ENCODE data around the gene WDR86. TPM values are rescaled to one million over a fixed set of nuclear protein-coding genes. Genes with fewer than 3 reads are reported as not detected.

WDR86 gene
- total RNA-seq, 1 experiment from 2014 or later, result not detected

DNA sequence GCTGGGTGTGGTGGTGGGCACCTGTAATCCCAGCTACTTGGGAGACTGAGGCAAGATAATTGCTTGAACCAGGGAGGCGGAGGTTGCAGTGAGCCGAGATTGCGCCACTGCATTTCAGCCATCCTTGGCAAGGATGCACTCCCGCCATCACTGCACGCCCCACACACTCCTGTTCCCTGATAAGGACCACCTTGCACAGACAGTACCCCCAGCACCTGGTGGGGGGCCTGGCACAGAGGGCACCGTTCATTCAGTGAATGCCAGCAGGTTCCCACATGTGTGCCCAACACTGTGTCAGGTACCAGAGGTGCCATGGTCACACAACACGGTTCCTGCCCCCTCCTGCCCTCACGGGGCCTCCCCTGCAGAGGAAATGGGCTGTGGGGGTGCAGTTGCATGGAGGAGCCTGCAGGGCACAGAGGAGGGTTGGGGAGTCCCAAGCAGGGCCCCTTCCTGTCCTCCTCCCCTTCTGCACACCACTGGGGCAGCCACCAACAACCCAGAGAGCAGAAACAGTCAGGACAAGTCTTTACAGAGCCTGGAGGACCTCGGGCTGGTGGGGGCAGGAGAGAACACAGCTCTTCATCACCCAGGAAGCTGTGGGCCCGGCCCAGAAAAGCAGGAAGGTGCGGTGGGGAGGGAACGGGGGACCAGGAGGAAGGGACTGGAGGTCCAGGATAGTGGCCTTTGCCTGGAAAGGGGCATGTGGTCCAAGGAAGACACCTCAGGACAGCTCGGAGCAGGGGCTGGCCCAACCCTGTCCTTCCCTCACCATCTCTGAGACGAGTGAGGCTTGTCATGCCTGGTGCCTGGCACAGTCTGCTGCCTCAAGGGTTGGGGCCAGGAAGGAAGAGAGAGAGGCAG lies 23.1 kb upstream of the WDR86 start:
- no peaks in the 10 kb centered on the region for H3K9me3 Mint-ChIP-seq (ENCODE audit: low read depth, unreplicated experiment)
- TF ChIP-seq, protein P1, sequence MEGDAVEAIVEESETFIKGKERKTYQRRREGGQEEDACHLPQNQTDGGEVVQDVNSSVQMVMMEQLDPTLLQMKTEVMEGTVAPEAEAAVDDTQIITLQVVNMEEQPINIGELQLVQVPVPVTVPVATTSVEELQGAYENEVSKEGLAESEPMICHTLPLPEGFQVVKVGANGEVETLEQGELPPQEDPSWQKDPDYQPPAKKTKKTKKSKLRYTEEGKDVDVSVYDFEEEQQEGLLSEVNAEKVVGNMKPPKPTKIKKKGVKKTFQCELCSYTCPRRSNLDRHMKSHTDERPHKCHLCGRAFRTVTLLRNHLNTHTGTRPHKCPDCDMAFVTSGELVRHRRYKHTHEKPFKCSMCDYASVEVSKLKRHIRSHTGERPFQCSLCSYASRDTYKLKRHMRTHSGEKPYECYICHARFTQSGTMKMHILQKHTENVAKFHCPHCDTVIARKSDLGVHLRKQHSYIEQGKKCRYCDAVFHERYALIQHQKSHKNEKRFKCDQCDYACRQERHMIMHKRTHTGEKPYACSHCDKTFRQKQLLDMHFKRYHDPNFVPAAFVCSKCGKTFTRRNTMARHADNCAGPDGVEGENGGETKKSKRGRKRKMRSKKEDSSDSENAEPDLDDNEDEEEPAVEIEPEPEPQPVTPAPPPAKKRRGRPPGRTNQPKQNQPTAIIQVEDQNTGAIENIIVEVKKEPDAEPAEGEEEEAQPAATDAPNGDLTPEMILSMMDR (IDR thresholded peaks at IDR 0.05; ENCODE audit: unreplicated experiment), result peak; percentile 28
- H3K27me3 Mint-ChIP-seq (ENCODE audit: unreplicated experiment), result peaks cover 32% of the 10 kb centered on the region
- no TSS peak for BruUV-seq (replicated peaks)
- peaks cover 7% of the 10 kb centered on the region for H3K4me1 Mint-ChIP-seq (ENCODE audit: low read depth, unreplicated experiment)
- DNase-seq, result no peak
- H3K4me3 Mint-ChIP-seq (ENCODE audit: low read depth, unreplicated experiment), result no peak overlapping the region
- H3K36me3 Mint-ChIP-seq (ENCODE audit: insufficient read depth, unreplicated experiment), result peaks cover 1% of the 10 kb centered on the region
- H3K27ac Mint-ChIP-seq (ENCODE audit: unreplicated experiment), result no peak overlapping the region
- CTCF ChIA-PET, result no interaction called here
- intact Hi-C loops (cut with micrococcal nuclease; ENCODE audit: unreplicated experiment), result no loop called here

DNA sequence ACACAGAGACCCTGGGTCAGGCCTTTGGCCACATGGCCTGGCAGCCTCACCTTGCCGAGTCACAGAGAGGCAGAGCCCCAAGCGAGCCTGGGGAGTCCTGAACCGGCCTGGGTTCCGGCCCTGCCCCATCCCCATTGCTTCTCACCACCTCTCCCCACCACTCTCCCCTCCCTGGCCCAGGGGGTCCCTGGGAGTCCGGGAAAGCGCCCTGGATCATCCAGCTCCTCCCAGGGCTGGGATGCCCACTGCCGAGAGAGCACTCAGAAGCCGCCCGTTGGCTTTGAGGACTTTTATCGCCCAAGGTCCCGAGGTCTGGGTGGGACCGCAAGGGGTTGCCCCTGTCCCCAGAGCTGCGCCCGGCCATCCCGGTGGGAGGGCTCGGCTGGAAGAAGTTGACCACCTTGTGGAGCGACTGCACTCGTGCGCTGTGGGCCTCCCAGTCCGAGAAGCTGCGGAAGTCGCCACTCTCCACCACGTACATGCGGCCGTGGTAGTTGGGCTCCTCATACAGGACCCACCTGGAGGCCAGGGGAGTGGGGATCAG lies 22.0 kb upstream of the WDR86 start:
- no TSS peak for BruUV-seq (replicated peaks)
- Mint-ChIP-seq H3K4me3 (ENCODE audit: low read depth, unreplicated experiment) (no peak overlapping the region), H3K27me3 (ENCODE audit: unreplicated experiment) (peaks cover 22% of the 10 kb centered on the region), H3K4me1 (ENCODE audit: low read depth, unreplicated experiment) (peaks cover 12% of the 10 kb centered on the region), H3K9me3 (ENCODE audit: low read depth, unreplicated experiment) (no peaks in the 10 kb centered on the region), H3K36me3 (ENCODE audit: insufficient read depth, unreplicated experiment) (peaks cover 7% of the 10 kb centered on the region), H3K27ac (ENCODE audit: unreplicated experiment) (no peak overlapping the region)
- no peak for DNase-seq
- intact Hi-C loops (cut with micrococcal nuclease; ENCODE audit: unreplicated experiment), result no loop called here
- CTCF ChIA-PET, result no interaction called here
- TF ChIP-seq, protein P1 (IDR thresholded peaks at IDR 0.05; ENCODE audit: unreplicated experiment), result no peak

DNA sequence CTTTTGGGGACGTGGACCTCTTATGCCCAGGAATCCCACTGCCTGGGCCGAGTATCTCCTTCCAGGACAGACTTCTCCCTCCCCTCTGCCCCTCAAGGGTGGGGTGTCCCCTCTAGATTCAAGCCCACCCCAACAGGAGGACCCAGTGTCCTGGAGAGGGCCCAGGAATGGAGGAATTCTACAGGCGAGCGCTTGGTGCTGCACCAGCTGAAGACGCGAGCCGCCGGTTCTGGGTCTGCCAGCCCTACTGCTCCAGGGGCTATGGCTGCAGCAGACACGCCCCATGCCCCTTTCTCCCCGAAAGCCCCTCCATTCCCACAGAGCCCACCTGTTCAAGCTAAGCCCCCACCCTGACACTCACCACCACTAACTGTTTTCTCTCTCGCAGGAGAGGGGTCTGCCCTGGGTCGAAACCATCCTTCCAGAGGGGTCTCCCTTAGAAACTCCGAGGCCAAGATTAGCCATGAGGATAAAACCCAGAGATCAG lies 21.5 kb upstream of the WDR86 start:
- peaks cover 17% of the 10 kb centered on the region for H3K4me1 Mint-ChIP-seq (ENCODE audit: low read depth, unreplicated experiment)
- no peak for DNase-seq
- H3K27me3 Mint-ChIP-seq (ENCODE audit: unreplicated experiment), result peaks cover 17% of the 10 kb centered on the region
- H3K9me3 Mint-ChIP-seq (ENCODE audit: low read depth, unreplicated experiment), result no peaks in the 10 kb centered on the region
- H3K36me3 Mint-ChIP-seq (ENCODE audit: insufficient read depth, unreplicated experiment), result peaks cover 7% of the 10 kb centered on the region
- no TSS peak for BruUV-seq (replicated peaks)
- CTCF ChIA-PET, result no interaction called here
- intact Hi-C loops (cut with micrococcal nuclease; ENCODE audit: unreplicated experiment), result no loop called here
- no peak overlapping the region for H3K4me3 Mint-ChIP-seq (ENCODE audit: low read depth, unreplicated experiment)
- H3K27ac Mint-ChIP-seq (ENCODE audit: unreplicated experiment), result no peak overlapping the region
- TF ChIP-seq, protein P1 (IDR thresholded peaks at IDR 0.05; ENCODE audit: unreplicated experiment), result no peak

DNA sequence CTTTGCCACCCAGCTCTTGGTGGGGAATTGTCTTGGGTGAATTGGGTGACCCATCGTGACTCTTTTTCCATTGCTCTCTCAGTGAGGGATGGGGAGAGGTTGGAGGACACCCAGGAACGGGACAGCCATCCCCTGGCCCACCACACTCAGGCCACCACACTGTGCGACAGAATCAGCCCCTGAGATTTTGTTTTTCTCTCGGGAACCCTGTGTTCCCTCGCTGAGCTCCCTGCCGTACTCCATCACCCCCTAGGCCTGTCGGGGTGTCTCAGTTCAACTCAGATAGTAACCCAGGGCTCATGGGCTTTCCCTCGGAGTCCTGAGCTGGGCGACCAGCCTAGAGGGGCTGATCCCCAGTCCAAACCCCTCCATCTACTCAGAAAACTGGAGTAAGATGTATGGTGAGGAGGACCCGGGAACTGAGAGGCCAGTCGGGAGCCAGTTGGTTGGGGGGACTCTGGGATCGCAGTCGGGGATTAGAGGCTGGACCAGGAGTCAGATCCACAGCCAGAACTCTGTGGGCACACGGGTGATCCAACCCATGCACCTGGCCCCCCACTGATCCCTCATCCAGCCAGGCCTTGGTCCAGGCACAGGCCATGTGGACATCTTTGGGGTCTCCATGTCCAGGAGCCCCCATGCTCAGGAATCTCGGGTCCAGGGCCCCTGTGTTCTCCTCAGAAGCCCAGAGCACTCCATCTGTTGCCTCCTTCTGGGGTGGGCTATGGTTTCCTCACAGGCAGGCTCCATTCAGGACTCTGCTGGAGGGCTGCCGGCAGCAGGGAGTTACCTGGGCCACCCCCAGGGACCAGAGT lies 20.8 kb upstream of the WDR86 start:
- TF ChIP-seq, protein P1 (IDR thresholded peaks at IDR 0.05; ENCODE audit: unreplicated experiment), result no peak
- intact Hi-C loops (cut with micrococcal nuclease; ENCODE audit: unreplicated experiment), result no loop called here
- DNase-seq, result no peak
- Mint-ChIP-seq H3K27me3 (ENCODE audit: unreplicated experiment) (peaks cover 15% of the 10 kb centered on the region), H3K36me3 (ENCODE audit: insufficient read depth, unreplicated experiment) (peaks cover 7% of the 10 kb centered on the region), H3K27ac (ENCODE audit: unreplicated experiment) (no peak overlapping the region), H3K4me3 (ENCODE audit: low read depth, unreplicated experiment) (no peak overlapping the region), H3K4me1 (ENCODE audit: low read depth, unreplicated experiment) (peaks cover 17% of the 10 kb centered on the region), H3K9me3 (ENCODE audit: low read depth, unreplicated experiment) (no peaks in the 10 kb centered on the region)
- CTCF ChIA-PET, result interaction anchor here (1.2 kb wide), 1 partner anchor 19 kb away, joined by 3 read pairs; no protein-coding TSS in a partner anchor
- no TSS peak for BruUV-seq (replicated peaks)
